Measurements from ENCODE around the gene KCTD7. TPM values are rescaled to one million over a fixed set of nuclear protein-coding genes. Genes with fewer than 3 reads are reported as not detected.
"Not testable (repeated sequence)": the region's sequence is repeated elsewhere in the genome, so short reads cannot be mapped to it uniquely, and the experiment has no call there.

KCTD7 gene
- total and polyA plus RNA-seq, 2 of the 13 experiments (the other 11 are each of a cell fraction or from before 2014, with no cell fraction given): 7.3 to 13.5 TPM

- no peak overlapping the region for H3K4me2 ChIP-seq (ENCODE audit: low read depth, low read length)
- H3K27ac ChIP-seq (ENCODE audit: extremely low read length, insufficient read depth, low read length): no peak overlapping the region
- no peaks in the 10 kb centered on the region for H3K9me3 ChIP-seq (ENCODE audit: low read length)
- H3K27me3 ChIP-seq (ENCODE audit: control insufficient read depth in 1 of 2, insufficient read depth in 2 of 2, low read length in 2 of 2): no peaks in the 10 kb centered on the region
- BruUV-seq (replicated peaks): no TSS peak
- no peak overlapping the region for H3K4me3 ChIP-seq (replicated peaks in 1 of 3; ENCODE audit: insufficient read depth in 1 of 3, low read depth in 2 of 3, low read length in 3 of 3)
- in situ Hi-C loops (cut with HindIII; ENCODE audit: extremely low pct_ligation_motif_present, low pct_unique_long_range_greater_than_20kb): no loop called here
- H4K20me1 ChIP-seq (ENCODE audit: insufficient read depth, low read length): no peaks in the 10 kb centered on the region
- no peaks in the 10 kb centered on the region for H3K79me2 ChIP-seq (ENCODE audit: insufficient read depth, low read length)
- CTCF ChIA-PET (ENCODE audit: low intra/inter-chr PET ratio, low total read pairs): no interaction called here
- FAIRE-seq (no peak), ATAC-seq (no peak), DNase-seq (ENCODE audit: low spot score) (no peak)
- no peak overlapping the region for H3K9ac ChIP-seq (ENCODE audit: insufficient read depth, low read depth, low read length)
- H3K36me3 ChIP-seq (replicated peaks in 1 of 2; ENCODE audit: control insufficient read depth in 1 of 2, insufficient read depth in 2 of 2, low read length in 2 of 2): peaks cover 0 to 9% of the 10 kb centered on the region in 2 experiments; a peak in 3 of 5 replicates
- intact Hi-C loops (cut with micrococcal nuclease; ENCODE audit: unreplicated experiment): no loop called here
- 82% methylated on average over 6 of the region's 6 CpGs for WGBS (ENCODE audit: low lambda C conversion rate)
- POLR2A ChIA-PET: no interaction called here
- H2AFZ ChIP-seq (ENCODE audit: low read length): no peak overlapping the region
- TF ChIP-seq ZNF780A (CRISPR knock-in tag; IDR thresholded peaks at IDR 0.05): no peak
- no peak for TF ChIP-seq ZSCAN30 (CRISPR knock-in tag; IDR thresholded peaks at IDR 0.05)
- peaks cover 26% of the 10 kb centered on the region for H3K4me1 ChIP-seq (ENCODE audit: insufficient read depth, low read length)
These were observed 2.8 kb downstream of the KCTD7 start for GRCh38 chr7:66631471-66631870.

GRCh38 chr7:66634816-66635215 is 6.1 kb downstream of the KCTD7 start:
- H3K36me3 ChIP-seq (replicated peaks in 1 of 2; ENCODE audit: control insufficient read depth in 1 of 2, insufficient read depth in 2 of 2, low read length in 2 of 2): peaks cover 12 to 28% of the 10 kb centered on the region in 2 experiments
- H2AFZ ChIP-seq (ENCODE audit: low read length): no peak overlapping the region
- BruUV-seq (replicated peaks): no TSS peak
- TF ChIP-seq ATF1 (CRISPR knock-in tag; IDR thresholded peaks at IDR 0.05): no peak
- TF ChIP-seq ARID5B (CRISPR knock-in tag; IDR thresholded peaks at IDR 0.05): no peak
- no peak for TF ChIP-seq SP2 (CRISPR knock-in tag; IDR thresholded peaks at IDR 0.05)
- no peak for TF ChIP-seq ATF7 (IDR thresholded peaks at IDR 0.05)
- TF ChIP-seq ATF7 (CRISPR knock-in tag; IDR thresholded peaks at IDR 0.05): no peak
- H3K4me3 ChIP-seq (replicated peaks in 1 of 3; ENCODE audit: insufficient read depth in 1 of 3, low read depth in 2 of 3, low read length in 3 of 3): no peak overlapping the region
- ATAC-seq (no peak), DNase-seq (ENCODE audit: low spot score) (no peak), FAIRE-seq (no peak)
- no peaks in the 10 kb centered on the region for H3K27me3 ChIP-seq (ENCODE audit: control insufficient read depth in 1 of 2, insufficient read depth in 2 of 2, low read length in 2 of 2)
- H3K4me1 ChIP-seq (ENCODE audit: insufficient read depth, low read length): peaks cover 11% of the 10 kb centered on the region
- H3K9ac ChIP-seq (ENCODE audit: insufficient read depth, low read depth, low read length): no peak overlapping the region
- H4K20me1 ChIP-seq (ENCODE audit: insufficient read depth, low read length): no peaks in the 10 kb centered on the region
- intact Hi-C loops (cut with micrococcal nuclease; ENCODE audit: unreplicated experiment): no loop called here
- H3K9me3 ChIP-seq (ENCODE audit: low read length): no peaks in the 10 kb centered on the region
- CTCF ChIA-PET (ENCODE audit: low intra/inter-chr PET ratio, low total read pairs): no interaction called here
- WGBS (ENCODE audit: low lambda C conversion rate): 94% methylated on average over 4 of the region's 4 CpGs
- POLR2A ChIA-PET: no interaction called here
- H3K4me2 ChIP-seq (ENCODE audit: low read depth, low read length): no peak overlapping the region
- no peaks in the 10 kb centered on the region for H3K79me2 ChIP-seq (ENCODE audit: insufficient read depth, low read length)
- no peak overlapping the region for H3K27ac ChIP-seq (ENCODE audit: extremely low read length, insufficient read depth, low read length)
- in situ Hi-C loops (cut with HindIII; ENCODE audit: extremely low pct_ligation_motif_present, low pct_unique_long_range_greater_than_20kb): no loop called here

- not testable (repeated sequence) for FAIRE-seq
These were observed 6.8 kb downstream of the KCTD7 start for GRCh38 chr7:66635322-66635981.

More at GRCh38 chr7:66635322-66635981, 6.8 kb downstream of the KCTD7 start:
- H2AFZ ChIP-seq (ENCODE audit: low read length); H3K4me3 ChIP-seq (replicated peaks in 1 of 3; ENCODE audit: insufficient read depth in 1 of 3, low read depth in 2 of 3, low read length in 3 of 3); H3K79me2 ChIP-seq (ENCODE audit: insufficient read depth, low read length); H3K27me3 ChIP-seq (ENCODE audit: control insufficient read depth in 1 of 2, insufficient read depth in 2 of 2, low read length in 2 of 2); BruUV-seq (replicated peaks); H3K4me1 ChIP-seq (ENCODE audit: insufficient read depth, low read length); H3K4me2 ChIP-seq (ENCODE audit: low read depth, low read length); H3K27ac ChIP-seq (ENCODE audit: extremely low read length, insufficient read depth, low read length); POLR2A ChIA-PET; intact Hi-C loops (cut with micrococcal nuclease; ENCODE audit: unreplicated experiment); H3K9me3 ChIP-seq (ENCODE audit: low read length); DNase-seq (ENCODE audit: low spot score); CTCF ChIA-PET (ENCODE audit: low intra/inter-chr PET ratio, low total read pairs); H4K20me1 ChIP-seq (ENCODE audit: insufficient read depth, low read length); in situ Hi-C loops (cut with HindIII; ENCODE audit: extremely low pct_ligation_motif_present, low pct_unique_long_range_greater_than_20kb); H3K9ac ChIP-seq (ENCODE audit: insufficient read depth, low read depth, low read length); ATAC-seq: not testable (repeated sequence)
- WGBS (ENCODE audit: low lambda C conversion rate): 100% methylated on average over 1 of the region's 4 CpGs
- peaks cover 14 to 33% of the 10 kb centered on the region in 2 experiments for H3K36me3 ChIP-seq (replicated peaks in 1 of 2; ENCODE audit: control insufficient read depth in 1 of 2, insufficient read depth in 2 of 2, low read length in 2 of 2)

All from HepG2 (cell line).